Measurements from ENCODE around the gene DMTF1.
"Not testable (repeated sequence)": the region's sequence is repeated elsewhere in the genome, so short reads cannot be mapped to it uniquely, and the experiment has no call there.

- TF ChIP-seq CTCF (IDR thresholded peaks at IDR 0.05); EZH2 (IDR thresholded peaks at IDR 0.05; ENCODE audit: borderline replicate concordance, insufficient read depth, low read depth, low read length, poor library complexity, severe bottlenecking): not testable (repeated sequence)
Measured at GRCh38 chr7:87115772-87116171, 36.5 kb upstream of the DMTF1 start.
